Left renal pelvis (tissue), 4 donors: Measurements from ENCODE around the gene NOXA1. TPM values are rescaled to one million over a fixed set of nuclear protein-coding genes. Genes with fewer than 3 reads are reported as not detected.

Experiments
- DNase-seq, 4 donors: peaks; one replicate each; pipeline ENCODE4 v3.0.0-alpha.2; 2013; ENCODE audit warnings: low read depth in 4 of 4, low spot score in 3 of 4
- polyA plus RNA-seq, 4 donors: library from polyadenylated mRNA; unstranded; fragments of 120-200 nt; gene quantifications; one replicate each; pipeline ENCODE4 v1.2.1, GENCODE V29; 2013; ENCODE audit not compliant: insufficient read length in 4 of 4

Gene NOXA1
- polyA plus RNA-seq, 4 donors, result 2.5 to 10.9 (median 4.3) TPM

- no peak for DNase-seq
These were observed 35.9 kb upstream of the NOXA1 start for GRCh38 chr9:137387114-137387890.

- no peak for DNase-seq
These were observed 35.2 kb upstream of the NOXA1 start for GRCh38 chr9:137387891-137388560.

GRCh38 chr9:137388589-137389427 lies 34.4 kb upstream of the NOXA1 start:
- DNase-seq, result no peak

GRCh38 chr9:137389428-137389746 lies 33.8 kb upstream of the NOXA1 start:
- no peak for DNase-seq

- DNase-seq, result no peak
These were observed 32.4 kb upstream of the NOXA1 start for GRCh38 chr9:137390553-137391410.

- DNase-seq, result no peak
These were observed 31.8 kb upstream of the NOXA1 start for GRCh38 chr9:137391411-137391754.

- no peak for DNase-seq
These were observed 30.8 kb upstream of the NOXA1 start for GRCh38 chr9:137392232-137393007.

- DNase-seq, result no peak
These were observed 29.7 kb upstream of the NOXA1 start for GRCh38 chr9:137393176-137394150.

- DNase-seq, result no peak
These were observed 28.1 kb upstream of the NOXA1 start for GRCh38 chr9:137394866-137395665.

- no peak for DNase-seq
These were observed 27.6 kb upstream of the NOXA1 start for GRCh38 chr9:137395666-137396010.

- DNase-seq, result no peak
These were observed 27.0 kb upstream of the NOXA1 start for GRCh38 chr9:137396227-137396626.

- no peak for DNase-seq
These were observed 26.4 kb upstream of the NOXA1 start for GRCh38 chr9:137396634-137397367.

GRCh38 chr9:137397675-137398423 lies 25.3 kb upstream of the NOXA1 start:
- no peak for DNase-seq

- DNase-seq, result no peak
These were observed 24.4 kb upstream of the NOXA1 start for GRCh38 chr9:137398561-137399468.

- no peak for DNase-seq
These were observed 20.4 kb upstream of the NOXA1 start for GRCh38 chr9:137402746-137403145.

GRCh38 chr9:137403269-137403668 lies 19.9 kb upstream of the NOXA1 start:
- no peak for DNase-seq
